SKM-1 (cell line): ENCODE measurements around the gene CYP2F1.

ENCODE experiments used
- DNase-seq: peaks from one replicate; lab custom pipeline; 2025; ENCODE audit not compliant: unreplicated experiment; lab: John Stamatoyannopoulos, UW

Gene CYP2F1

GRCh38 chr19:41175801-41176777 is 61.9 kb downstream of the CYP2F1 start:
- DNase-seq: peak; percentile 91
